ENCODE results near the gene GUCA1A.
"Not testable (repeated sequence)": the region's sequence is repeated elsewhere in the genome, so short reads cannot be mapped to it uniquely, and the experiment has no call there.

GUCA1A gene

DNA sequence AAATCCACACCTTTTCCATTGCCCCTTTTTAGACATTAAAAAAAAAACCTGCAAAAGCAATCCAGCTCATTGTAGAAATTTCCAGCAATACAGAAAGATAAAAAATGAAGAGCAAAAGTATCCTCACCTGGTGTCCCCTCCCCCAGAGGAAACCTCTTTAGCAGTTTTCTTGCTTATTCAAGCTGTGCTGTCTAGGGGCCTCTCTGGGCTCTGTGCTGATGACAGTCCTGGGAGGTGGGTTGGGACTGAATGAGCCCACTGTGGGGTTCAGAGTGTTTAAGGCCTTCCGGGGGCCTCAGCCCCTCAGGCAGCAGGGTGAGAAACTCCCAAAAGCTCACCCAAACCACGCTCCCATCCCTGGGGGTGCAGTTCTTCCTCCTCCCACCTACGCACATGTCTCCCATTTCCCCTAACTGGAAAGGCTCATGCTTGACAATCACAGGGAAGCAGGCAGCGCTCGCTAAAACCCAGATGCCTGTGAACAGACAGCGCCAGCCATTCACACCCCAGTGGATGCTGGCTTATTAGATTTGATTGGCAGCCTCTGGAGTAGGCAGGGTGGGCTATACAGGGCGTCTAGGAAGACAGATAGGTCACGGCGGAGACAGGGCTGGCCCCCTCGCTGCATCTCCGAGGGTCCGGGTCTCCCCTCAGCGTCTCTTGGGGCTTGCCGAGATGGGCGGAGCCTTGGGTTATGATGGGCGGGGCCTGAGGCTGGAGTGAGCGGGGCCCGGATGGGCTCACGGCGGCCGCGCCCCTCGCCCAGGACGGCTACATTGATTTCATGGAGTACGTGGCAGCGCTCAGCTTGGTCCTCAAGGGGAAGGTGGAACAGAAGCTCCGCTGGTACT, 4.6 kb downstream of the GUCA1A start:
- DNase-seq: no peak

DNA sequence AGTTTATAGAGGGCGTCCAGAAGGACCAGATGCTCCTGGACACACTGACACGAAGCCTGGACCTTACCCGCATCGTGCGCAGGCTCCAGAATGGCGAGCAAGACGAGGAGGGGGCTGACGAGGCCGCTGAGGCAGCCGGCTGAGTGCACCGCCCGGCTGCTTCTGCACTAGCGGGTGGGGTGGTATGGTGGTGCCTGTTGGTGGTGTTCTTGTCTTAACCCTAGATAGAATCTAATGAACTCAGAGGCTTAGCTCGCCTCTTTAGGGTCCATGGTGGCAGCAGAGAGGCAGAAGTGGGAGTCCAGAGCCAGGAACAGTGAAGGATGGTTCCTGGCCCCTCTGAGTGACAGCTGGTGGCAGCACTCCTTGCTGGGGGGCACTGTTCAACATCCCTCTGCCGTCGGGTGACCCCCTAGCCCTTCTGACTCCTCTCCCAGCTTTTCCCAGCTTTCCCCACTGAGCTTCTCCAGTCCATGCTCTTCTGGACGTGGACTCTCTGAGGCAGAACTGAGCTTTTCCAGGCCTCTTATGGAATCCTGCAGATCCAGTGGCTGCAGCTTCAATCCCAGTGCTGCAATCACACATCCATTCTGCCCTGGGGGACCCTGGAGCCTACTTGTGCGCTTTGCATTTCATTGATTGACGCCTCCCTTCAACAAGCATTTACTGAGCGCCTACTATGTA, 6.2 kb downstream of the GUCA1A start:
- no peak for DNase-seq

DNA sequence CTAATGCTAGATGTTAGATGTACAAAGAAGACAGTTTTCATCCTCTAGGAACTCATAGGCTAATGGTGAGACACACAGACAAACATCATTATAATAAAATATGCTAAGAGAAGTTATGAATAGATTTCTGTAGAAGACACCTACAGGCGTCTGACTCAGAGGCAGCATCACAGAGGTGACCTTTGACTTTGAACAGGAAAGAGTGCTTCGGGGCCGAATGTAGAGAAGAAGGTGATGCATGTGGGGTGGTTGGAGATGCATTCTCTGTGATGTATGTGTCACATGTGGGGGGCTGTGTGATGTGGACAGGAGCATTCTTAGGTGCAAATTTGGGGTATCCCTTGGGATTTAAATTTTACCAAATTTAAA, 6.8 kb downstream of the GUCA1A start:
- no peak for DNase-seq

DNA sequence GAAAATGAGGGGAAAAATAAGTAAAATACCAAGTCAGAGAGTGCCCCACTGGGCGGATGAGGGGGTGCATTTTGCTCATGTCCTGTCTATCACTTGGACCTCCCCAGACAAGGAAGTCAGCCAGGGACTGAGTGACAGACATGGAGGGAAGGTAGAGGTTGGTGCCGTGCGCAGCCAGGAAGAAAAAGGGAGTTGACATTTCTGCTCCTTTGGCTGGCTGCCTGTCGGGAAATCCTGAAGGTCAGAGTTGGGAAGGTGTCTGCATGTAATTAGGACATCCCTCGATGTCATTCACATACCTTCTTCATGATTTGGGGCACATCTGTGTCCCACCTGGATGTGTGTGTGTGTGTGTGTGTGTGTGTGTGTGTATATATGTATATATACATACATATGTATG, 8.9 kb downstream of the GUCA1A start:
- no peak for DNase-seq

DNA sequence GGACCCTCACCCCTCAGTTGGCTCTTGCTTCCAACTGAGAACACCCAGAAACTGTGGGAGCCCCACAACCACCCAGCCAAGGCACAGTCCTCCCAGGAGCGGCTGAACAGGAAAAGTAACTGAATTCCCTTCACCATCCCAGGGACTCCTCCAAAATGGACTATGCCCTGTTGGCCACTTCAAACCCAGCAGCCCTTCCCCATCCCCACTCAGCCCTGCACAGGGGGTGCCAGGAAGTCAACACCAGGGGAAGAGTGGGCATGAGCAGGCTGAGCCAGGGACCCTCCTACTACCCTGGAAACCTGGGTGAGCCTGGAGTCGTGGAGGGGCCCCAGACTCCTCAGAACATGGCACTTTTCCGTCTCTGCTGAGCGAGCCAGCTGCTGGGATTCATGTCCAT, 11.3 kb downstream of the GUCA1A start:
- no peak for DNase-seq

DNA sequence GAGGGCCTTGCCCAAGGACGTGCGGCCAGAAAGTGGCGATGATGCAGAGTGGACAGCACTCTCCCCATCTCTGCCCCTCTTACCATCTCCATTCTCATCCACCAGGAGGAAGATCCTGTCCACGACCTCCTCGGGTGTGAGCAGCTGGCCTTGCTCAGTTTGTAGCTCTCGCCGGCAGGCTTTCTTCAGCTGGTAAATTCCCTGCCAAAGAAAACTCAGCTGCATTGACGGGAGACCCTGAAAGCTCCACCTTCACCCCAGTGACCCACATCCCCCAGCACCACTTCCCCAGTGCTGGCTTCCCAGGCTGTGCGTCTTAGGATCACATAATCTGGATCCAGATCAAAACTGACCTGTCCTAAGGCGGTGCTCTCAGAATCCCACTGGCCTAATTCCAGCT, 12.4 kb downstream of the GUCA1A start:
- DNase-seq: no peak

DNA sequence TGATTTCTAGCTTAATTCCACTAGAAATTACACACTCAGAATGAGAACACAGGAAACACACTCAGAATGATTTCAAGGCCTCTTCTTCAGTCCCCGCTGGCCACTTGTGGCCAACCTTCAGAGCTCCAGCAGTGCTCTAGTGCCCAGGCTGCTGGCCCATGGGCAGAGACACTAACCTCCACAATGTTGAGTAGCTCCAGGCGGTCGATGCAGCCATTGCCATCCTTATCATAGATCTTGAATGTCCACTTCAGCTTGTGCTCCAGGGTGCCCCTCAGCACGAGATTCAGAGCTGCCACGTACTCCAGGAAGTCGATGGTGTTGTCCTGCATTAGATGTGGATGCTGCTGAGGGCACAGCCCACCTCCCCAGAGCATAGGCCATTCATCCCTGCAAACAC, 15.2 kb downstream of the GUCA1A start:
- no peak for DNase-seq

DNA sequence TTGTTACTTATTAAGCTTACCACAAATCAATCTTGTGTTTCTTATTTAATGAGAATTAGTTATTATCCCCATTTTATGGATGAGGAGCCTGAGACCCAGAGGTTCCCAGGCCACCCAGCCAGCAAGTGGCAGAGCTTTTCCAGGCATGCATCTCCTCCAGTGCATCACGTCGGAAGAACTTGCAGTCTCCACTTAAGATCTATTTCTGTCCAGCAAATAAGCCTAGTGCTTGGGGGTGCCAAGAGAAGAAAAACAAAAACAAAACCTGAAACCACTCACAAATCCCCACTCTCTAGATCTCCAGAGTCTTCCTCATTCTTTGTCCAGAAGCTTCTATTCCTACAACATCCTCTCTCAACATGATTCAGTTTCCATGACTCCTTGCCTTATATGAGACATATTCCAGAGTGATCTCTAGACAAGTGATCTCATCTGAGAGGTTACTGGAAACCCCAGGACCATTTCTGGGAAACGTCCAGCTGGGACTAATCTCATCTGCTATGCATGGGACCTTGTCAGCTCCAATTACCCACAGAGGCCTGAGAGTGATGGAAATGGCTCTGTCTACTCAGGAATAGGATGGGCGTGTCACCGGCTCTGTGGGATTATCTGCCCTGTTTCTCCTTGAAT, 17.5 kb downstream of the GUCA1A start:
- DNase-seq: no peak

DNA sequence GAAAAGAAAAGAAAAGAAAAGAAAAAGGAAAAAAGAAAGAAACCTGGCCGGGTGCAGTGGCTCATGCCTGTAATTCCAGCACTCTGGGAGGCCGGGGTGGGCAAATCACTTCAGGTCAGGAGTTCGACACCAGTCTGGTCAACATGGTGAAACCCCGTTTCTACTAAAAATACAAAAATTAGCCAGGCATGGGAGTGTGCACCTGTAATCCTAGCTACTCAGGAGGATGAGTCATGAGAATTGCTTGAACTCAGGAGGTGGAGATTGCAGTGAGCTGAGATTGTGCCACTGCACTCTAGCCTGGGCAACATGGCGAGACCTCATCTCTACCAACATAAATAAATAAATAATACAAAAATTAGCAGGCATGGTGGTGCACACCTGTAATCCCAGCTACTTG, 19.2 kb downstream of the GUCA1A start:
- not testable (repeated sequence) for DNase-seq

DNA sequence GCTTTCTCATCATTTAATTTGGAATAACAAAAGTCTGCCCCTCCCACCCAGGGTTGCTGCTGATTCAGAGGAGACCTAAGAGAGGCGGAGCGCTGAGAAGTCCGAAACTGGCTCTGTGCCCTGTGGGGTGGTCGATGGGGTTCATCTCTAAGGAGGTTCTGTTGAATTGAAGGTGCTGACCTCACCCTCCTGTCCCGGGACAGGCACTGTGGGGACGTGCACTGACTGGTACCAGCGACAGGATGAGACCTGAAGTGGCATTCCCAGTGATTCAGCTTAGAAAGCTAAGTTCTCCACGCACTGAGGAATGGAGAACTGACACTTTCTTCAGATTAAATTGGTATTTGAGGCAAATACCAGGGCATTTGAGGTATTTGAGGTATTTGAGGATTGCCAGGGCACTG, 20.3 kb downstream of the GUCA1A start:
- no peak for DNase-seq

DNA sequence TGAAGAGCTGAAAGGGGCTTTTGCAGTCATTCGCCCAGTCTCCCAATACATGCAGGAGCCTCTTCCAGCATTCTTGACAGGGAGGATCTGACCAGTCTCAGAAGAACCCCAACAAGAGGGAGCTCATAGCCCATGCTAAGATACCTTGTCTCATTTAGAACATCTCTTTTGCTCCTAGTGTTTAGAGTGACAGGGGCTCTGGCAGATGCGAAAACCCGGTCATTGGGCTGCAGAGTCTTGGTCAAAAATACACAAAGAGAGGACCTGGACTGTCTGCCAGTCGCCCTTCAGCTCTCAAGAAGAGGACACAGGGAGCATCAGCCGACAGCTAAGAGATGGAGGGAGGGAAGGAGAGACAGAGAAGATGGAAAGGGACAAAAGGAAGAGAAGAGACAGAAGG, 20.9 kb downstream of the GUCA1A start:
- DNase-seq: no peak

DNA sequence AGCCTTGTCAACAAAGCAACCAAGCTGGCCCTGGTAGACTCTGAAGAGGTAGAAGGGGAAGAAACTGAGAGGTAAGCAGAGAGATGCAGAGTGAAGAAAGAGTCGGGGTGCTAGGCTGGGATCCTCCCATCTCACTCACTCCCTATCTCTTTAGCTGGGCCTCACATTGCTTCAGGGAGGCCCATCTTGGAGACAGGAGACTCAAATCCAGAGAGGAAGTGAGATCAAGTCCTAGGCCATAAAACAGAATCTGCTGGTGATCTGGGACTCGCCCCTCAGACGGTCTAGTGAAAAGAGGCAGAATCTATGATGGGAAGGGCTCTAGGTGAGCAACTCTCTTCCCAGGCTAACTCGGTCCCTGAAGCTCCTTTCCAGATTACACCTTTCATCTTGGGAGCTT, 22.3 kb downstream of the GUCA1A start:
- no peak for DNase-seq

DNA sequence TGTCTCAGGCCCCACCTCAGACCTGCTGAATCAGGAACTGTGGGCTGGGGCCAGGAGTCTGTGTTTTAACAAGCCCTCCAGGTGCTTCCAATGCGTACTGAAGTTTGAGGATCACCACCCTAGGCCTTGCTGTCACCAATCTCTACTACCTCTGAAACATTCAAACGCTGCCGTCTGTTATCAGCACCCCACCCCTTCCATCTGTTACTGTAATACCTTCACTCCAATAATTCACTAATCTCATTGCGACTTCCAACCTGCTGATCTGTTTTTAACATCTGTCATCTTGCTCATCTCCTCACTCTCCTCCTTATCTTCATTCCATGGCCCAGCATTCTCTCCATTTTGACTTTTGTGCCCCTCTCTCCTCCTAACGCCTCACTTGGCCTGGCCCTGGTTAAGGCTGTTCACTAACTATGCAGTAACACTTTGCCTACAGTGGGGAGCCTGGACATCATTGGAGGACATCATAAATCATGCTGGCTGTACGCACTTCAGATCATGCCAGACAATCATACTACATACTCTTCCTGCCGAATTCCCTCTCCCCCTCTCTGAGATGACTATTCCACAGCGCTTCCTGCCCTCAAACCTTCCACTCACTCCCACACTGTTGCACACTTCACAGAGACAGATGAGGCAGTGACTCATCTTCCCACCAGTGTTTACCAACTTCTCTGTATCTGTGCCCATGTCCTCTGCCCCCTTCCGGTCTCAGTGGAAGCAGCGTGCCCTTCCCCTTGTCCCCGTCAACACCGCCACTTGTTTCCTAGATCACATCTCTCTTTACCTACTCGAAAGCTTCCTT, 24.6 kb downstream of the GUCA1A start:
- DNase-seq: peak in 1 of 5 experiments; percentile 29

DNA sequence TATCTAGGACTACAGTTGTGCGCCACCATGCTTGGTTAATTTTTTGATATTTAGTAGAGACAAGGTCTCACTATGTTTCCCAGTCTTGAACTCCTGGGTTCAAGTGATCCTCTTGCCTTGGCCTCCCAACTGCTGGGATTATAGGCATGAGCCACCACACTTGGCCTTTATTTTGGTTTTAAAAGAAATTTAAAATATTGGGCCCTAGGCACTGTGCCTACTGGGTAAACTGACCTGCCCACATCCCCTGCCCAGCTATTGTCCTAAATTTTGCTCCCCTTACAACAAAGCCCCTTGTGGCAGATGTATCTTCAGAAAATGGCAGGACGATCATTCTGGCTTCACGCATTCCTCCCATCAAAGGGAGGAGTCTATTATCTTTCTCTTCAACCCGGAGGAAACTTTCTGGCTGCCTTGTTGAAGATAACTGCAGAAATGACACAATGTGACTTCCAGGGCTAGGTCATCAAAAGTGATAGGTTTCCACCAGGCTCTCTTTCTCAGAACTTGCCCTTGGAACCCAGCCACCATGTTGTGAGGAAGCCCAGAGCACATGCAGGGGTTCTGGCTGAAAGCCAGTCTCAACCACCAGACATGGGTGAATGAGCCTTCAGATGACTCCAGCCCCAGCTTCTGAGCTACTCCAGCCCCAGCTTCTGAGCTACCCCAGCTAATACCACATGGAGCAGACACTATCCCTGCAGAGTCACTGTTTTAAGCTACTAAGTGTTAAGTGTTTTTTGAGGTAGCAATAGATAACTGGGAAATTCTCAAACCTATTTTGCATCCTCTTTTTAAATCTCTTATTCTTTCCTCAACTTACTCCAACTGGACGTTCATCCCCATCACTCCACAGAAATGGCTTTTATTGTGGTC, 26.2 kb downstream of the GUCA1A start:
- no peak for DNase-seq

DNA sequence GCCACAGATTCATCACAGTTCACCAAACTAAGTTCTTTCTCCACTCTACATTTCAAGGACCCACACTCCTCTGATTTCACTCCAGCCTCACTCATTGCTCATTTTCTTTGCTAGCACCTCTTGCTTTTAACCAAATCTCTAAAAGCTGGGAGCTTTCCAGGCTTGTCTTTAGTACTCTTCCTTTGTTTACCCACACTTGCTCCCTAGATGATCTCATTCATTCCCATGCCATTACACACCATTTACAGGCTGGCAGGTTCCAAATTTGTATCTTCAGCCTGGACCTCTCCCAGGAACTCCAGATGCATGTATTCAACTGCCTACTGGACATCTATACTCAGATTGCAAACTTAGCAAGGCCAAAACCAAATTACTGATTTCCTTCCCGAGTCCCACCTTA, 26.9 kb downstream of the GUCA1A start:
- no peak for DNase-seq

DNA sequence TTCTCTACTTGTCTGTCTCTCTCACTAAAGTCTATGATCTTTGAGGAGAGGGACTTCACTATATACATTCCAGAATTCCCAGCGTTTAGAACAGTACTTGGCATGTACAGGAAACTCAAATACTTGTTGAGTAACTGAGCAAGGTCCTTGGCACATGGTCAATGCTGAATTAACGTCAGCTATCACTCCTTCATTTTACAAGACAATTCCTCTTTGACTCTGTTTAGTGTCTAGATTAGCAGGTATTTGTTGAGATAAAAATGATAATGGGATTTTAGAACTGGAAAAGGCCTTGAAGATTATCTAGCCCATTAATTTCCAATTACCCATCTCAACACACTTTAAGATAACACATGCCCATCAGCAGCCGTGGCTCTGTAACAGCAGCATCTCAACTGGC, 28.2 kb downstream of the GUCA1A start:
- DNase-seq: no peak

DNA sequence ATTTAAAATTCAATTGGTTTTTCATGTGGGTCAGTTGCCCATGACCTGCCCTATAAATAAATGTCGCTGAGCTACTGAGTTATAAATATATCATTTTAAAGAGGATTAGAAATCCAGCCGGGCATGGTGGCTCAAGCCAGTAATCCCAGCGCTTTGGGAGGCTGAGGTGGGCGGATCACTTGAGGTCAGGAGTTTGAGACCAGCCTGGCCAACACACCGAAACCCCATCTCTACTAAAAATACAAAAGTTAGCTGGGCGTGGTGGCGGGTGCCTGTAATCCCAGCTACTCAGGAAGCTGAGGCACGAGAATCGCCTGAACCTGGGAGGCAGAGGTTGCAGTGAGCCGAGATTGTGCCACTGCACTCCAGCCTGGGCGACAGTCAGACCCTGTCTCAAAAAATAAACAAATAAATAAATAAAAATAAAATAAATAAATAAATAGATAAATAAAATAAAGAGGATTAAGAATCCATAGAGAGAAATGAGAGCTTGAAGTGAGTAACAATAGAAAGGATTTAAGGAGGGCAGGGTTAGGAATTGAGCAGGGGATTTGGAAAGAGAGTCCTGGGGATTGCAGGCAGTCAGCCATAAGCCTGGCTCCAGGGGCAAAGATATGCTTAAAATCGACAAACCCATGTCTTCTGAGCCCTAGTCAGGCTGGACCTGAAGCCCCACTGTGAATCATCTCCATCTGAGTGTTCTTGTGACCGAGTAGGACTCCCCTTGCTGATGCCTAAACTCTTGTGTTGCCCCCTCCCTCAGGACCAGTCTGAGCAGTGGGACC, 29.2 kb downstream of the GUCA1A start:
- not testable (repeated sequence) for DNase-seq

DNA sequence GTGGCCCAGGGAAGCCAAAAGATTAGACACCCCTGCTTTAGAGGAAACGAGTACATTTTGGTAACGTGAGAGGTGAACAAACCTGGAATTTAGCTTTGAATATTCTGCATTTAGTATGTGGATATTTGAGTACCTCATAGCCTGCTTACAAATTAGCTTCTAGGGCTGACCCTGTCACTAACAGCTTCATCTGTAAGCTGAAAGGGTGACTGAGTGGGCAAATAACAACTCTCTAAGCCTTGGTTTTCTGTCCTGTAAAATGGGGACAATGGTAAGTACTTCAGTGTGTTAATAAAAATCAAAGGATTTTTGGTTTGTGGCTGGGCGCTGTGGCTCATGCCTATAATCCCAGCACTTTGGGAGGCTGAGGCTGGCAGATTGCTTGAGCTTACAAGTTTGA, 30.0 kb downstream of the GUCA1A start:
- no peak for DNase-seq

DNA sequence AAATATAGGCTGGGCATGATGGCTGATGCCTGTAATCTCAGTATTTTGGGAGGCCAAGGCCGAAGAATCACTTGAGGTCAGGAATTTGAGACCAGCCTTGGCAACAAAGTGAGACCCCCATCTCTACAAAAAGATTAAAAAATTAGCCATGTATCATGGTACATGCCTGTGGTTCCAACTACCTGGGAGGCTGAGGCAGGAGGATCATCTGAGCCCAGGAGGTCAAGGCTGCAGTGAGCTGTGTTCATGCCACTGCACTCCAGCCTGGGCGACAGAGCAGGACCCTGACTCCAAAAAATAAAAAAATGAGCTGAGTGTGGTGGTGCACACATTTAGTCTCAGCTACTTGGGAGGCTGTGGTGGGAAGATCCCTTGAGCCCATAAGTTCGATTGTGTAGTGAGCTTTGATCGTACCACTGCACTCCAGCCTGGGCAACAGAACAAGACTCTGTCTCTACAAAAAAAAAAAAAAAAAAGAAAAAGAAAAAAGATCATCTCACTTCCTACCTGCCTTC, 31.7 kb downstream of the GUCA1A start:
- DNase-seq: no peak

DNA sequence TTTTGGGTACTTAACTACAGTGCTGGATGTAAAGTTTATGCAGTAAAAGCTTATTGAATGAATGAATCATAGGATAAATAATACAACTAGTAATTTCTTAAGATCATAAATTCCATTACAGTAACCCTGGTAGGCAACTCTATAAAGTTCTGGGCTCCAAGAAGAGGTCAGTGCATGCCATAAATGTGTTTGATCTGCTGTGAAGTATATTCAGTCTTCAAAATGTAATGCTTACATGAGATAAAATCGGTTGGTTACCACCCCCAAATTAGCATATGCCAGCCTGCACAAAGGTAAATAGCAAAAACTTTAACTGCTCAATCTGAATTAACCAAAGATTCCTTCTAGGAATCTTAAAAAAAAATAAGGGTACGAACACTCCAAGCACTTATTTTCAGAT, 34.4 kb downstream of the GUCA1A start:
- DNase-seq: not testable (repeated sequence)

DNA sequence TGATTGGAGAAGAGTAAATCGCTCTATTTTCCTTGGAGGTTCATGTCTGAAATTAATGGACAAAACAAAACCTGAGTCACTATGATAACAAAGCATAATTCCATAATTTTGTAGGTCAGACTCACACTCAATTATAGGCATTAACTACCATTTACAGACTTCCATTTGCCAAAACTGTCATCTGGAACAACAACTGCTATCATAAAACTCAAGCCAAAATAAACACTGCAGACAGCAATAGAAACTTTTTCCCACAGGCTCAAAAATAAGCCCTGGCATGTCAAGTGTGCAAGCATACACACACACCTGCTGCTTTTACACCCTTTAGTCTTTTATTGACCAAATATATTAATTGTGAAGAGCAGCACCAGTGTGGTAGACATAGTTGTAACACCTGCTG, 37.4 kb downstream of the GUCA1A start:
- DNase-seq: no peak
